Neural cell (in vitro differentiated cells): ENCODE data around the gene SSR2. TPM values are rescaled to one million over a fixed set of nuclear protein-coding genes. Genes with fewer than 3 reads are reported as not detected.

Experiments
- H2AFZ ChIP-seq: fragments of 200-600, 300-800 bp; sonication (generic), shearing (Covaris generic); 2 replicates; pipeline ENCODE4 v1.6.0; 2014; ENCODE audit warnings: low read depth, mild to moderate bottlenecking, antibody characterized with exemption, low read length, moderate library complexity
- H3F3A ChIP-seq: fragments of 200-600 bp; shearing (Covaris generic); 2 replicates; pipeline ENCODE4 v1.6.1; 2016; ENCODE audit warnings: mild to moderate bottlenecking, moderate library complexity, mixed read lengths, antibody characterized with exemption, low read length; ENCODE audit not compliant: insufficient read depth, poor library complexity, severe bottlenecking
- H3K27ac ChIP-seq: fragments of 200-600, 300-800 bp; sonication (generic), shearing (Covaris generic); 2 replicates; pipeline ENCODE4 v1.5.1; 2014; ENCODE audit warnings: mild to moderate bottlenecking, low read length, moderate library complexity
- H3K27me3 ChIP-seq: fragments of 300-800, 200-600 bp; sonication (generic), shearing (Covaris generic); 2 replicates; pipeline ENCODE4 v1.6.0; 2014; ENCODE audit warnings: mild to moderate bottlenecking, low read depth, low read length, moderate library complexity; ENCODE audit not compliant: insufficient read depth
- H3K36me3 ChIP-seq: fragments of 300-800, 200-600 bp; sonication (generic), shearing (Covaris generic); 2 replicates; pipeline ENCODE4 v1.5.1; 2014; ENCODE audit warnings: mild to moderate bottlenecking, antibody characterized with exemption, low read length, moderate library complexity; ENCODE audit not compliant: insufficient read depth
- H3K4me2 ChIP-seq: fragments of 300-800, 200-600 bp; sonication (generic), shearing (Covaris generic); 2 replicates; pipeline ENCODE4 v1.6.0; 2014; ENCODE audit warnings: mild to moderate bottlenecking, low read length
- H3K4me3 ChIP-seq: fragments of 300-800, 200-600 bp; sonication (generic), shearing (Covaris generic); 2 replicates; pipeline ENCODE4 v1.5.1; 2014; ENCODE audit warnings: mild to moderate bottlenecking, low read length, moderate library complexity
- H3K79me2 ChIP-seq: fragments of 200-600 bp; shearing (Covaris generic); replicated peaks from 2 replicates; pipeline ENCODE4 v1.6.0; 2014; ENCODE audit warnings: mild to moderate bottlenecking, low read length, moderate library complexity; ENCODE audit not compliant: insufficient read depth
- H3K9ac ChIP-seq: fragments of 300-800, 200-600 bp; sonication (generic), shearing (Covaris generic); 2 replicates; pipeline ENCODE4 v1.6.1; 2016; ENCODE audit warnings: mild to moderate bottlenecking, low read length, mixed read lengths
- H3K9me2 ChIP-seq: fragments of 200-600 bp; shearing (Covaris generic); 2 replicates; pipeline ENCODE4 v1.6.1; 2016; ENCODE audit warnings: mild to moderate bottlenecking, low read length, mixed read lengths; ENCODE audit not compliant: insufficient read depth
- H3K9me3 ChIP-seq: fragments of 200-600, 300-800 bp; sonication (generic), shearing (Covaris generic); 2 replicates; pipeline ENCODE4 v1.6.1; 2016; ENCODE audit warnings: mild to moderate bottlenecking, mixed run types, low read length, moderate library complexity, mixed read lengths
- H4K20me1 ChIP-seq: fragments of 200-600 bp; shearing (Covaris generic); 2 replicates; pipeline ENCODE4 v1.6.1; 2016; ENCODE audit warnings: mild to moderate bottlenecking, mixed run types; ENCODE audit not compliant: insufficient read depth
- EP300 ChIP-seq: fragments of 450-650 bp; conservative IDR thresholded peaks from 2 replicates; pipeline ENCODE4 v1.6.1; 2014; ENCODE audit warnings: antibody characterized with exemption, mild to moderate bottlenecking, moderate library complexity; ENCODE audit not compliant: poor library complexity, severe bottlenecking
- EZH2 ChIP-seq: fragments of 200-600, 300-800 bp; shearing (Covaris generic), sonication (generic); IDR thresholded peaks from 2 replicates; pipeline ENCODE4 v1.6.1; 2014; ENCODE audit warnings: antibody characterized with exemption, low read length, borderline replicate concordance, mild to moderate bottlenecking; ENCODE audit not compliant: insufficient read depth, poor library complexity, severe bottlenecking
- MXI1 ChIP-seq: fragments of 450-650 bp; conservative IDR thresholded peaks from 2 replicates; pipeline ENCODE4 v1.6.1; 2014; ENCODE audit warnings: antibody characterized with exemption, mild to moderate bottlenecking; ENCODE audit not compliant: poor library complexity, severe bottlenecking
- POLR2AphosphoS5 ChIP-seq: IDR thresholded peaks from 2 replicates; pipeline ENCODE4 v1.6.1; 2012
- RAD21 ChIP-seq: fragments of 450-650 bp; conservative IDR thresholded peaks from 2 replicates; pipeline ENCODE4 v1.6.1; 2014; ENCODE audit warnings: antibody characterized with exemption, mild to moderate bottlenecking, moderate library complexity
- SMC3 ChIP-seq: fragments of 450-650 bp; conservative IDR thresholded peaks from 2 replicates; pipeline ENCODE4 v1.6.1; 2014; ENCODE audit warnings: antibody characterized with exemption, mild to moderate bottlenecking, moderate library complexity; ENCODE audit not compliant: poor library complexity
- TAF1 ChIP-seq: IDR thresholded peaks from 2 replicates; pipeline ENCODE4 v1.6.1; 2012; ENCODE audit warnings: low read depth
- polyA minus RNA-seq: library from RNA; depleted of rRNA, polyadenylated mRNA; stranded (reverse); fragments of >200 nt; gene quantifications from 2 replicates; pipeline ENCODE4 v1.2.3, GENCODE V29; 2014
- polyA plus RNA-seq: library from polyadenylated mRNA; depleted of rRNA; stranded (reverse); fragments of >200 nt; gene quantifications from 2 replicates; pipeline ENCODE4 v1.2.3, GENCODE V29; 2014
- TF ChIP-seq, protein P1 (sequence below): IDR thresholded peaks from 2 replicates; pipeline ENCODE4 v1.6.1; 2012; ENCODE audit warnings: borderline replicate concordance

The SSR2 gene
- polyA plus RNA-seq (440 and 473 TPM in 2 replicates), polyA minus RNA-seq (192 and 213 TPM in 2 replicates)

- Histone ChIP-seq H3K27ac (peak within 1 kb of the TSS; percentile 82), H4K20me1 (no peaks in the 10 kb centered on the region), H3K27me3 (no peaks in the 10 kb centered on the region), H2AFZ (peak within 1 kb of the TSS; percentile 96), H3K9ac (peak within 1 kb of the TSS; percentile 89), H3K36me3 (no peaks in the 10 kb centered on the region), H3F3A (no peaks in the 10 kb centered on the region), H3K9me3 (no peaks in the 10 kb centered on the region), H3K4me3 (peak within 1 kb of the TSS; percentile 93), H3K9me2 (no peaks in the 10 kb centered on the region), H3K79me2 (peaks cover 21% of the 10 kb centered on the region), H3K4me2 (peak within 1 kb of the TSS; percentile 86)
- peak; percentile 19 for TF ChIP-seq EP300
- no peak for TF ChIP-seq EZH2
- TF ChIP-seq RAD21 = no peak
- peak; percentile 83 for TF ChIP-seq TAF1
- TF ChIP-seq MXI1 = peak; percentile 54
- peak; percentile 97 for TF ChIP-seq POLR2AphosphoS5
- TF ChIP-seq, protein P1, sequence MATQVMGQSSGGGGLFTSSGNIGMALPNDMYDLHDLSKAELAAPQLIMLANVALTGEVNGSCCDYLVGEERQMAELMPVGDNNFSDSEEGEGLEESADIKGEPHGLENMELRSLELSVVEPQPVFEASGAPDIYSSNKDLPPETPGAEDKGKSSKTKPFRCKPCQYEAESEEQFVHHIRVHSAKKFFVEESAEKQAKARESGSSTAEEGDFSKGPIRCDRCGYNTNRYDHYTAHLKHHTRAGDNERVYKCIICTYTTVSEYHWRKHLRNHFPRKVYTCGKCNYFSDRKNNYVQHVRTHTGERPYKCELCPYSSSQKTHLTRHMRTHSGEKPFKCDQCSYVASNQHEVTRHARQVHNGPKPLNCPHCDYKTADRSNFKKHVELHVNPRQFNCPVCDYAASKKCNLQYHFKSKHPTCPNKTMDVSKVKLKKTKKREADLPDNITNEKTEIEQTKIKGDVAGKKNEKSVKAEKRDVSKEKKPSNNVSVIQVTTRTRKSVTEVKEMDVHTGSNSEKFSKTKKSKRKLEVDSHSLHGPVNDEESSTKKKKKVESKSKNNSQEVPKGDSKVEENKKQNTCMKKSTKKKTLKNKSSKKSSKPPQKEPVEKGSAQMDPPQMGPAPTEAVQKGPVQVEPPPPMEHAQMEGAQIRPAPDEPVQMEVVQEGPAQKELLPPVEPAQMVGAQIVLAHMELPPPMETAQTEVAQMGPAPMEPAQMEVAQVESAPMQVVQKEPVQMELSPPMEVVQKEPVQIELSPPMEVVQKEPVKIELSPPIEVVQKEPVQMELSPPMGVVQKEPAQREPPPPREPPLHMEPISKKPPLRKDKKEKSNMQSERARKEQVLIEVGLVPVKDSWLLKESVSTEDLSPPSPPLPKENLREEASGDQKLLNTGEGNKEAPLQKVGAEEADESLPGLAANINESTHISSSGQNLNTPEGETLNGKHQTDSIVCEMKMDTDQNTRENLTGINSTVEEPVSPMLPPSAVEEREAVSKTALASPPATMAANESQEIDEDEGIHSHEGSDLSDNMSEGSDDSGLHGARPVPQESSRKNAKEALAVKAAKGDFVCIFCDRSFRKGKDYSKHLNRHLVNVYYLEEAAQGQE = peak; percentile 18
- TF ChIP-seq SMC3 = no peak
Measured at GRCh38 chr1:156020293-156021092, at the start of gene SSR2. Gene SSR2, minus strand, starts transcription at chr1:156020951. Its CDS starts 784 bp downstream, at chr1:156020167.

DNA sequence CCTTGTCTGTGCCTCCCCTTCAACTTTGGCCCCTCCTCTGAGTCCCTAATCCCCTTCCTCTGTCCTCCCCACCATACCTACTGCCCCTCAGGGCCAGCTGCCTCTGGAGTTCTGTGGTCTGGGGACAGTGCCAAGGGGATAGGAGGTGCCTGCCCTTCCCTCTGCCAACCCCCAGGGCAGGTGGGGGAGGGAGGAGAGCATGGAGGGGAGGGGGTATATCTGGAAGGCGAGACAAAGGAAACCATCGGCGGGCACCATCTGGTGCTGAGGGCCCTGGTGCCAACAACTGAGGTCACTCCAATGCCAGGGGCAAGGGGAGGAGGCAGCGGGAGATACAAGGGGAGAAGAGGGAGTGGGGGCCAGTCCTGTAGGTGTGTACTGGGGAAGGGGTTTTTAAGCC lies 49.8 kb upstream of the SSR2 start:
- Histone ChIP-seq H3K4me2 (no peak overlapping the region), H3K79me2 (peaks cover 19% of the 10 kb centered on the region), H3K9me3 (no peaks in the 10 kb centered on the region), H3K9me2 (no peaks in the 10 kb centered on the region), H3K4me3 (no peak overlapping the region), H2AFZ (no peak overlapping the region), H3F3A (peaks cover 5% of the 10 kb centered on the region), H3K27me3 (no peaks in the 10 kb centered on the region), H3K27ac (no peak overlapping the region), H3K9ac (no peak overlapping the region), H4K20me1 (peaks cover 28% of the 10 kb centered on the region), H3K36me3 (peaks cover 6% of the 10 kb centered on the region)
- TF ChIP-seq POLR2AphosphoS5 (peak; percentile 7), EP300 (no peak)
